ENCODE results near the gene FCSK. TPM values are rescaled to one million over a fixed set of nuclear protein-coding genes. Genes with fewer than 3 reads are reported as not detected.

FCSK gene
- total and polyA plus RNA-seq, 2 of the 13 experiments (the other 11 are each of a cell fraction or from before 2014, with no cell fraction given), result 9.1 to 19.2 TPM

- TF ChIP-seq ZNF792 (CRISPR knock-in tag; IDR thresholded peaks at IDR 0.05) (0 out of 2 replicates have a peak, but pooled peaks have one; percentile 35), ZNF570 (CRISPR knock-in tag; IDR thresholded peaks at IDR 0.05; ENCODE audit: borderline replicate concordance) (no peak; the same call in 1 of the 2 replicates), MIER3 (CRISPR knock-in tag; IDR thresholded peaks at IDR 0.05; ENCODE audit: borderline replicate concordance) (0 out of 2 replicates have a peak, but pooled peaks have one; percentile 40), ZKSCAN5 (CRISPR knock-in tag; IDR thresholded peaks at IDR 0.05) (no peak), CENPT (CRISPR knock-in tag; IDR thresholded peaks at IDR 0.05; ENCODE audit: low read depth) (0 out of 2 replicates have a peak, but pooled peaks have one; percentile 36), ZFP82 (CRISPR knock-in tag; IDR thresholded peaks at IDR 0.05; ENCODE audit: borderline replicate concordance) (0 out of 2 replicates have a peak, but pooled peaks have one; percentile 52), ZBTB37 (CRISPR knock-in tag; IDR thresholded peaks at IDR 0.05) (no peak), MED1 (CRISPR knock-in tag; IDR thresholded peaks at IDR 0.05) (peak; percentile 83), SKI (IDR thresholded peaks at IDR 0.05; ENCODE audit: partially characterized antibody) (peak; percentile 9), DDIT3 (CRISPR knock-in tag; IDR thresholded peaks at IDR 0.05) (no peak), HNRNPK (IDR thresholded peaks at IDR 0.05; ENCODE audit: low read depth, low read length, poor library complexity, severe bottlenecking) (peak; percentile 81), GATAD2A (CRISPR knock-in tag; IDR thresholded peaks at IDR 0.05) (peak; percentile 74), SUZ12 (IDR thresholded peaks at IDR 0.05; ENCODE audit: low read depth, low read length) (peak; percentile 77), ZNF605 (CRISPR knock-in tag; IDR thresholded peaks at IDR 0.05) (peak; percentile 94), ZNF772 (CRISPR knock-in tag; IDR thresholded peaks at IDR 0.05) (peak; percentile 47; the same call in 1 of the 2 replicates), YEATS2 (CRISPR knock-in tag; IDR thresholded peaks at IDR 0.05; ENCODE audit: borderline replicate concordance) (peak; percentile 86), ZNF558 (CRISPR knock-in tag; IDR thresholded peaks at IDR 0.05; ENCODE audit: borderline replicate concordance) (peak; percentile 53; the same call in 1 of the 2 replicates), MEF2D (CRISPR knock-in tag; IDR thresholded peaks at IDR 0.05) (peak; percentile 67; the same call in 1 of the 2 replicates), SPEN (CRISPR knock-in tag; IDR thresholded peaks at IDR 0.05; ENCODE audit: low read depth) (no peak; the same call in 1 of the 2 replicates)
- TF ChIP-seq, protein P1, sequence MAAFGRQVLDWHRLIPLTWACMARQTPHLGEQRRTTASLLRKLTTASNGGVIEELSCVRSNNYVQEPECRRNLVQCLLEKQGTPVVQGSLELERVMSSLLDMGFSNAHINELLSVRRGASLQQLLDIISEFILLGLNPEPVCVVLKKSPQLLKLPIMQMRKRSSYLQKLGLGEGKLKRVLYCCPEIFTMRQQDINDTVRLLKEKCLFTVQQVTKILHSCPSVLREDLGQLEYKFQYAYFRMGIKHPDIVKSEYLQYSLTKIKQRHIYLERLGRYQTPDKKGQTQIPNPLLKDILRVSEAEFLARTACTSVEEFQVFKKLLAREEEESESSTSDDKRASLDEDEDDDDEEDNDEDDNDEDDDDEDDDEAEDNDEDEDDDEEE (CRISPR knock-in tag; IDR thresholded peaks at IDR 0.05), result peak; percentile 91; the same call in 1 of the 2 replicates
- TF ChIP-seq, protein P2, sequence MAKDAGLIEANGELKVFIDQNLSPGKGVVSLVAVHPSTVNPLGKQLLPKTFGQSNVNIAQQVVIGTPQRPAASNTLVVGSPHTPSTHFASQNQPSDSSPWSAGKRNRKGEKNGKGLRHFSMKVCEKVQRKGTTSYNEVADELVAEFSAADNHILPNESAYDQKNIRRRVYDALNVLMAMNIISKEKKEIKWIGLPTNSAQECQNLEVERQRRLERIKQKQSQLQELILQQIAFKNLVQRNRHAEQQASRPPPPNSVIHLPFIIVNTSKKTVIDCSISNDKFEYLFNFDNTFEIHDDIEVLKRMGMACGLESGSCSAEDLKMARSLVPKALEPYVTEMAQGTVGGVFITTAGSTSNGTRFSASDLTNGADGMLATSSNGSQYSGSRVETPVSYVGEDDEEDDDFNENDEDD (CRISPR knock-in tag; IDR thresholded peaks at IDR 0.05; ENCODE audit: borderline replicate concordance), result peak; percentile 74; the same call in 1 of the 2 replicates
- TF ChIP-seq, protein P3, sequence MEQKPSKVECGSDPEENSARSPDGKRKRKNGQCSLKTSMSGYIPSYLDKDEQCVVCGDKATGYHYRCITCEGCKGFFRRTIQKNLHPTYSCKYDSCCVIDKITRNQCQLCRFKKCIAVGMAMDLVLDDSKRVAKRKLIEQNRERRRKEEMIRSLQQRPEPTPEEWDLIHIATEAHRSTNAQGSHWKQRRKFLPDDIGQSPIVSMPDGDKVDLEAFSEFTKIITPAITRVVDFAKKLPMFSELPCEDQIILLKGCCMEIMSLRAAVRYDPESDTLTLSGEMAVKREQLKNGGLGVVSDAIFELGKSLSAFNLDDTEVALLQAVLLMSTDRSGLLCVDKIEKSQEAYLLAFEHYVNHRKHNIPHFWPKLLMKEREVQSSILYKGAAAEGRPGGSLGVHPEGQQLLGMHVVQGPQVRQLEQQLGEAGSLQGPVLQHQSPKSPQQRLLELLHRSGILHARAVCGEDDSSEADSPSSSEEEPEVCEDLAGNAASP (CRISPR knock-in tag; IDR thresholded peaks at IDR 0.05; ENCODE audit: borderline replicate concordance), result 0 out of 2 replicates have a peak, but pooled peaks have one; percentile 48
These were observed at the start of gene FCSK (continued) for GRCh38 chr16:70454222-70455034.

Measured in HepG2 (cell line).